HL-60 (cell line): ENCODE data around the gene CETN2.

Experiments
- POLR2AphosphoS5 ChIP-seq: IDR thresholded peaks from 2 replicates; pipeline ENCODE4 v1.6.1; 2012; ENCODE audit warnings: low read depth
- SPI1 ChIP-seq: IDR thresholded peaks from 2 replicates; pipeline ENCODE4 v1.6.1; 2012; ENCODE audit warnings: low read depth, mild to moderate bottlenecking, borderline replicate concordance
- TF ChIP-seq, protein P1 (sequence below): IDR thresholded peaks from one replicate; pipeline ENCODE4 v1.5.1; 2011; ENCODE audit warnings: low read length, control low read depth, inconsistent platforms; ENCODE audit not compliant: insufficient read depth

- TF ChIP-seq SPI1 (no peak), POLR2AphosphoS5 (no peak)
- TF ChIP-seq, protein P1, sequence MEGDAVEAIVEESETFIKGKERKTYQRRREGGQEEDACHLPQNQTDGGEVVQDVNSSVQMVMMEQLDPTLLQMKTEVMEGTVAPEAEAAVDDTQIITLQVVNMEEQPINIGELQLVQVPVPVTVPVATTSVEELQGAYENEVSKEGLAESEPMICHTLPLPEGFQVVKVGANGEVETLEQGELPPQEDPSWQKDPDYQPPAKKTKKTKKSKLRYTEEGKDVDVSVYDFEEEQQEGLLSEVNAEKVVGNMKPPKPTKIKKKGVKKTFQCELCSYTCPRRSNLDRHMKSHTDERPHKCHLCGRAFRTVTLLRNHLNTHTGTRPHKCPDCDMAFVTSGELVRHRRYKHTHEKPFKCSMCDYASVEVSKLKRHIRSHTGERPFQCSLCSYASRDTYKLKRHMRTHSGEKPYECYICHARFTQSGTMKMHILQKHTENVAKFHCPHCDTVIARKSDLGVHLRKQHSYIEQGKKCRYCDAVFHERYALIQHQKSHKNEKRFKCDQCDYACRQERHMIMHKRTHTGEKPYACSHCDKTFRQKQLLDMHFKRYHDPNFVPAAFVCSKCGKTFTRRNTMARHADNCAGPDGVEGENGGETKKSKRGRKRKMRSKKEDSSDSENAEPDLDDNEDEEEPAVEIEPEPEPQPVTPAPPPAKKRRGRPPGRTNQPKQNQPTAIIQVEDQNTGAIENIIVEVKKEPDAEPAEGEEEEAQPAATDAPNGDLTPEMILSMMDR = no peak
These were observed 17.4 kb downstream of the CETN2 start for GRCh38 chrX:152813206-152813605.
